Endothelial cell (in vitro differentiated cells): ENCODE measurements around the gene TMEM248. TPM values are rescaled to one million over a fixed set of nuclear protein-coding genes. Genes with fewer than 3 reads are reported as not detected.
"Not testable (repeated sequence)": the region's sequence is repeated elsewhere in the genome, so short reads cannot be mapped to it uniquely, and the experiment has no call there.

Source experiments
- DNase-seq: peaks from one replicate; pipeline ENCODE4 v3.0.0; 2021; ENCODE audit warnings: low spot score
- H3K27ac Mint-ChIP-seq: one replicate; pipeline ENCODE4 v1.8.0; 2021; ENCODE audit warnings: mixed read lengths, inconsistent platforms; ENCODE audit not compliant: unreplicated experiment
- H3K27me3 Mint-ChIP-seq: one replicate; pipeline ENCODE4 v1.8.0; 2021; ENCODE audit warnings: mild to moderate bottlenecking, moderate library complexity, mixed read lengths, inconsistent platforms; ENCODE audit not compliant: unreplicated experiment
- H3K36me3 Mint-ChIP-seq: one replicate; pipeline ENCODE4 v1.8.0; 2021; ENCODE audit warnings: mild to moderate bottlenecking, low read depth, mixed read lengths, inconsistent platforms; ENCODE audit not compliant: unreplicated experiment
- H3K4me1 Mint-ChIP-seq: one replicate; pipeline ENCODE4 v1.8.0; 2021; ENCODE audit warnings: mild to moderate bottlenecking, mixed read lengths, inconsistent platforms; ENCODE audit not compliant: unreplicated experiment
- H3K4me3 Mint-ChIP-seq: one replicate; pipeline ENCODE4 v1.8.0; 2021; ENCODE audit warnings: mild to moderate bottlenecking, mixed read lengths, inconsistent platforms; ENCODE audit not compliant: unreplicated experiment
- H3K9me3 Mint-ChIP-seq: one replicate; pipeline ENCODE4 v1.8.0; 2021; ENCODE audit warnings: mixed read lengths, inconsistent platforms; ENCODE audit not compliant: unreplicated experiment
- total RNA-seq: library from RNA; stranded (reverse); fragmentation: NEBNext Ultra II Directional; extraction: Animal tissue kit (Norgen Biotek cat#: 25700); gene quantifications from one replicate; pipeline ENCODE4 v1.2.1, GENCODE V29; 2021; ENCODE audit not compliant: unreplicated experiment
- TF ChIP-seq, protein P1 (sequence below): fragments of 200-600 bp; sonication (generic); IDR thresholded peaks from one replicate; pipeline ENCODE4 v1.5.0; 2021; ENCODE audit warnings: antibody characterized with exemption; ENCODE audit not compliant: unreplicated experiment

The TMEM248 gene
- total RNA-seq, 1 donor from 2014 or later, result 97.7 TPM

DNA sequence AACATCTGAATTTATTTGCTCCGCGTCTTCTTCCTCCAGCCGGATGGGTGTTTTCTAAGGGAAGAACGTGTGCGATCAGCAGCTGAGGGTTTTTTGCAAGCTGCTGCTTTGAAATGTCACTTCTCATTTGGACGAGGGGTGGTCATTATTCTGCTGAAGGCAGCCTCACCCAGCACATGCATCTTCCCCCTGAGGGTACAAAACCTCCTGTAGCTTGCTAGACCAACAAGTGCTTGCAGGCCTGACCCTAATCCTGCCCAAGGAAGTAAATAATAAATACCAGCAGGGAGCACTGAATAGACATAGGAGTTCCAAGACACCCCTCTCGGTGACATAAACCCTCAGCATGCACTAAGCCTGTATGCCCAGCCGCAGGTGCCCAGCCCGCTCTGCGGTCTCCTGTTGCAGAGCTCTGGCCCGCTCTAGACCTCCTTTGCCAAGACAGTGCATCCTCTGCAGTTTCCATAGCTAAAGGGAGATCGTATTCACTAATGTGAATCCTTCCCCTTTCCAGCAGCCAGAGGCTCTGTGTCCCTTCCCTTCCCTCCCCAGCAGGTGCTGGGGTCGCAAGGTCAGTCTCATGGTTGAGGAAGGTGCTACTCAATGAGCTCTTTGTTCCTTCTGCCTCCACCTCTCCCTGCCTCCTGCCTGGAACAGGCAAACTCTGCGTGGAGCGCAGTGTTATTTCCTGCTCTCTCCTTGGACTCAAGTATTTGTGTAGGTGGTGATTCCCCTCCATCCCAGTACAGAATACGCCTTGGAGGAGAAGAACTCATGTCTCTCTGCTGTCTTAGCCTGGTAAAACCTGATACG lies 37.7 kb downstream of the TMEM248 start:
- DNase-seq, result no peak
- Mint-ChIP-seq H3K4me3 (no peak overlapping the region), H3K27me3 (no peaks in the 10 kb centered on the region), H3K36me3 (peaks cover 38% of the 10 kb centered on the region), H3K27ac (no peak overlapping the region), H3K9me3 (no peaks in the 10 kb centered on the region), H3K4me1 (no peaks in the 10 kb centered on the region)
- TF ChIP-seq, protein P1, sequence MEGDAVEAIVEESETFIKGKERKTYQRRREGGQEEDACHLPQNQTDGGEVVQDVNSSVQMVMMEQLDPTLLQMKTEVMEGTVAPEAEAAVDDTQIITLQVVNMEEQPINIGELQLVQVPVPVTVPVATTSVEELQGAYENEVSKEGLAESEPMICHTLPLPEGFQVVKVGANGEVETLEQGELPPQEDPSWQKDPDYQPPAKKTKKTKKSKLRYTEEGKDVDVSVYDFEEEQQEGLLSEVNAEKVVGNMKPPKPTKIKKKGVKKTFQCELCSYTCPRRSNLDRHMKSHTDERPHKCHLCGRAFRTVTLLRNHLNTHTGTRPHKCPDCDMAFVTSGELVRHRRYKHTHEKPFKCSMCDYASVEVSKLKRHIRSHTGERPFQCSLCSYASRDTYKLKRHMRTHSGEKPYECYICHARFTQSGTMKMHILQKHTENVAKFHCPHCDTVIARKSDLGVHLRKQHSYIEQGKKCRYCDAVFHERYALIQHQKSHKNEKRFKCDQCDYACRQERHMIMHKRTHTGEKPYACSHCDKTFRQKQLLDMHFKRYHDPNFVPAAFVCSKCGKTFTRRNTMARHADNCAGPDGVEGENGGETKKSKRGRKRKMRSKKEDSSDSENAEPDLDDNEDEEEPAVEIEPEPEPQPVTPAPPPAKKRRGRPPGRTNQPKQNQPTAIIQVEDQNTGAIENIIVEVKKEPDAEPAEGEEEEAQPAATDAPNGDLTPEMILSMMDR, result no peak

DNA sequence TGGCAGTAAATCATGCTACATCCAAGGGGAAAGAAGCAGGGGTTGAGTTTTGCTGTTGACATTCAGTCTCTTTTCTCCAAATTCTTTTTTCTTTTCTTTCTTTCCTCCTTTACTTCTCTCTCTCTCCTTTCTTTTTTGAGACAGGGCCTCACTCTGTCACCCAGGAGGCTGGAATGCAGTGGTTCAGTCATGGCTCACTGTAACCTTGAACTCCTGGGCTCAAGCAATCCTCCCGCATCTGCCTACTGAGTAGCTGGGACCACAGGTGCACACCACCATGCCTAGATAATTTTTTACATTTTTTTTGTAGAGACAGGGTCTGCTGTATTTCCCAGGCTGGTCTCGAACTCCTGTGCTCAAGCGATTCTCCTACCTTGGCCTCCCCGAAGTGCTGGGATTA lies 39.2 kb downstream of the TMEM248 start:
- peaks cover 41% of the 10 kb centered on the region for H3K36me3 Mint-ChIP-seq
- DNase-seq, result no peak
- H3K27ac Mint-ChIP-seq, result no peak overlapping the region
- no peaks in the 10 kb centered on the region for H3K4me1 Mint-ChIP-seq
- TF ChIP-seq, protein P1, result no peak
- peak overlapping the region; percentile 62 for H3K4me3 Mint-ChIP-seq
- no peaks in the 10 kb centered on the region for H3K27me3 Mint-ChIP-seq
- no peaks in the 10 kb centered on the region for H3K9me3 Mint-ChIP-seq

DNA sequence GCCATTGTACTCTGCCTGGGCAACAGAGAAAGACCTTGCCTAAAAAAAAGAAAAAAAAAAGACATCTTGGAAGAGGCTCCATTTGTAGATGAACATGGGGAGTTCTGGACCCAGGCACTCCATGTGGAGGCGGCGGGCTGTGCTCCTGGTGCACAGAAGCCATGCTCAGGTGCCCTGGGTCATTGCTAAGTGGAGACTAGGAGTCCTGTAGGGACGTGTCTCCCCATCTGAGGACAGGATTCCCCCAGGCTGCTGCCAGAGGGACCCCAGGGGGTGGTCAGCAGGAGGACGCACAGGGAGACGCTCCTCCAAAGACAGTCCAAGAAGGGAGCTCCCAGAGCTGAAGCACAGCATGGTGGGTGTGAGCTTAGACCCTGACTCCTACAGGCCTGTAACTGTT lies 40.1 kb downstream of the TMEM248 start:
- TF ChIP-seq, protein P1, result no peak

DNA sequence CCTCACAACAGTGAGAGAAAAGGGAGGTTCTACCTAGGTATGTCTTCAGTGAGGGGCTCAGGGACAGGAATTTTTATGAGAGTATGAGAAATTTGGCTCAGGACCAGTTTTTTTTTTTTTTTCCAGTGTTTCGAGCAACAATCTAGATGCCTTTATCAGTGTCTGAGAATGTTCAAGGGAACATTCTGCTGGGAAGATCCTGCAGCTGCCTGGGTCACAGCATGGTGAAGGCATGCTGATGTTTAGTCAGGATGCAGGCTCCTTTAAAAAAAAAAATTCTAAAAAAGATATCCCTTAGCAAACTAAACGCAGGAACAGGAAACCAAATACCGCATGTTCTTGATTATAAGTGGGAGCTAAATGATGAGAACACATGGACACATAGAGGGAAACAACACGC lies 43.4 kb downstream of the TMEM248 start:
- Mint-ChIP-seq H3K27ac (no peak overlapping the region), H3K9me3 (no peaks in the 10 kb centered on the region), H3K4me1 (no peaks in the 10 kb centered on the region), H3K4me3 (peak overlapping the region; percentile 53), H3K27me3 (peaks cover 10% of the 10 kb centered on the region), H3K36me3 (peaks cover 19% of the 10 kb centered on the region)
- TF ChIP-seq, protein P1, result no peak
- no peak for DNase-seq

More for the DNA sequence above, 40.1 kb downstream of the TMEM248 start:
- no peak overlapping the region for H3K27ac Mint-ChIP-seq
- H3K9me3 Mint-ChIP-seq, result no peaks in the 10 kb centered on the region
- DNase-seq, result no peak
- H3K27me3 Mint-ChIP-seq, result no peaks in the 10 kb centered on the region
- H3K4me3 Mint-ChIP-seq, result no peak overlapping the region
- no peaks in the 10 kb centered on the region for H3K4me1 Mint-ChIP-seq
- H3K36me3 Mint-ChIP-seq, result peaks cover 33% of the 10 kb centered on the region

DNA sequence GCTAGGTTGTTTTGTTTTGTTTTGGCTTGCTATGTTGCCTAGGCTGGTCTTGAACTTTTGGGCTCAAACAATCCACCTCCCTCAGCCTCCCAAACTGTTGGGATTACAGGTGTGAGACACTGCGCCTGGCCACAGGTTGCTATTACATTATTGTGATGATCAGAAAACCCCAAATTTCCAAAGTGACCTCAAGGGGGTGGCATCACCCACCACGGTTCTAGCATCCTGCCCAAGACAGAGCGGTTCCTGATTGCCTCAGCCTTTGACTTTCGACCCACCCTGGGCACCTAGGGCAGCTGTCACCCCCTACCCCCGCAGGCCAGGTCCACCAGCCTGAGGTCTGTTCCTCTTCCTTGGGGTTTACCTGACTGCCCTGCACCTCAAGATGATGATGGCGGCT lies 46.0 kb downstream of the TMEM248 start:
- Mint-ChIP-seq H3K27ac (no peak overlapping the region), H3K36me3 (peaks cover 15% of the 10 kb centered on the region), H3K9me3 (no peaks in the 10 kb centered on the region), H3K4me1 (no peaks in the 10 kb centered on the region), H3K4me3 (no peak overlapping the region), H3K27me3 (peaks cover 10% of the 10 kb centered on the region)
- TF ChIP-seq, protein P1, result no peak
- no peak for DNase-seq

DNA sequence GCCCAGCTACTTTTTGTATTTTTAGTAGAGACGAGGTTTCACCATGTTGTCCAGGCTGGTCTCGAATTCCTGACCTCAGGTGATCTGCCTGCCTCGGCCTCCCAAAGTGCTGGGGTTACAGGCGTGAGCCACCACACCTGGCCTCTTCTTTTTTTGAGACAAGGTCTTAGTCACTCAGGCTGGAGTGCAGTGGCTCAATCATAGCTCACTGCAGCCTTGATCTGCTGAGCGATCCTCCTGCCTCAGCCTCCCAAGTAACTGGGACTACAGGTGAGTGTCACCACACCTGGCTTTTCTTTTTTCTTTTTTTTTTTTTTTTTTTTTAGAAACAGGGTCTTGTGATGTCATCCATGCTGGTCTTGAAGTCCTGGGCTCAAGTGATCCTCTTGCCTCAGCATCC lies 48.0 kb downstream of the TMEM248 start:
- H3K27ac Mint-ChIP-seq, H3K4me3 Mint-ChIP-seq, H3K4me1 Mint-ChIP-seq, H3K9me3 Mint-ChIP-seq, DNase-seq: not testable (repeated sequence)
- peaks cover 10% of the 10 kb centered on the region for H3K27me3 Mint-ChIP-seq
- H3K36me3 Mint-ChIP-seq, result peaks cover 12% of the 10 kb centered on the region
